ENCODE results near the gene SLC35A2.

Gene SLC35A2

DNA sequence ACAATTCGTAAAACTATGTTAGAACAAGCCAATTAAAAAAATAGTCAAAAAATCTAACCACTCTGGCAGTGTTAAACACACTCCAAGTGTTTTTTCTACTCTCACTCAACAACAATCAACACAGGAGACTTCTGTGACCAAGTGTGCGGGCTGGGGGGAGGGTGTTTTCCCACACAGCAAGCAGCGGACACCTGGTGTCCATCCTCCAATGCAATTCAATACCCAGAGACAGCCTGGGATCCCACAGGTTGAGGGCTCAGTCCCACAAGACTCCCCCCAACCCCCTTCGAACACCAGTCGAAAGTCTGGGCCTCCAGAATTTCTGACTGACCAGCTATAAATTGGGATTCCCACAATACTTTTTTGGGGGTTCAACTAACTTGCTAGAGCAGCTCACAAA, 15.7 kb upstream of the SLC35A2 start:
- DNase-seq, result no peak

DNA sequence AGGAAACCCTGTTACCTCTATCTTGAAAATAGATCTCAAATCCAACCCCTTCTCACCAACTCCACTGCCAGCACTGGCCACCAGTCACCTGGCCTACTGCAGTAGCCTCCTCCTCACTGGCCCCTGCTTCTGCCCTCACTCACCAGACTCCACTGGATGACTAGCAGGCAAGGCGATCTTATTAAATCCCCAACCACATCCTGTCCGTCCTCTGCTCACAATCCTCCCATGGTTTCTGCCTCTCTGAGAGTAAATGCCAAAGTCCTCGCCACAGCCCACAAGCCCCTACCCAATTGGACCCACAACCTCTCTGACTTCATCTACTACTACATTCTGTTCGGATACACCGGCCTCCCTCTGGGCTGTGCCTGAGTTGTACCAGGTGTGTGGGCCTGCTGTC, 12.8 kb upstream of the SLC35A2 start:
- no peak for DNase-seq

DNA sequence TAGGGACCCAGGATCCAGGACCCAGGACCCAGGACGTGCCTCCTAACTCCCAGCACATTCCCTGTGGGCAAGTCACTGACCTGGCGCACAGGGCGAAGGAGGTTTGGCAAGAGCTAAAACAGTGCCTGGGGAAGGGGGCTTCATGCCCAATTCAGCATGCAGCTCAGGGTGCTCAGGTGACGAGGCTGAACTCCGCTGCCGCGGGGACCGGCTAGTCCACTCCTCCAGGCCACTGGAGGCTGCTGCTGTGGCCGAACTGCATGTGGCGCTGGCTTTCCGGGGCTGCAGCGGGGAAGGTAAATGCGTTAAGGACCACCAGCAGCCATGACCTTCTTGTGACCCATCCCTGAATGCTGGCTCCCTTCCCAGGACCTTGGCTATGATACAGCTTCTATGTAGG, 12.3 kb upstream of the SLC35A2 start:
- DNase-seq, result no peak

DNA sequence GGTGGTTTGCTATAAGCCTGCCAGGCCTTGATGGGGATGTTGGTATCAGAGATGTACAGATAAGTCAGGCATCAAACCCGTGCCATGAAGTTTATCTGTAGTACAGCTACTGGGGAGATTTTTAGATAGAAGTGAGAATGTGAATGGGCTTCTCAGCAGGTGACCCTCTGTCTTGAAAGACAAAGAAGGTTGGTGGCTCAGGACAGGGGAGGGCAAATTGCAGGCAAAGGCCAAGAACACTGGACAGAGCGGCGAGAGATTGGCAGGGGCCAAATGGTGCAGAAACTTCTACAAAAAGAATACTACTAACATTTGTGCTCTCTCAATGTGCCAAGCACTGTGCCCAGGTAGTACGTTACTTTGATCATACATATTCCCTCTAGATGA, 9.3 kb upstream of the SLC35A2 start:
- DNase-seq, result no peak

DNA sequence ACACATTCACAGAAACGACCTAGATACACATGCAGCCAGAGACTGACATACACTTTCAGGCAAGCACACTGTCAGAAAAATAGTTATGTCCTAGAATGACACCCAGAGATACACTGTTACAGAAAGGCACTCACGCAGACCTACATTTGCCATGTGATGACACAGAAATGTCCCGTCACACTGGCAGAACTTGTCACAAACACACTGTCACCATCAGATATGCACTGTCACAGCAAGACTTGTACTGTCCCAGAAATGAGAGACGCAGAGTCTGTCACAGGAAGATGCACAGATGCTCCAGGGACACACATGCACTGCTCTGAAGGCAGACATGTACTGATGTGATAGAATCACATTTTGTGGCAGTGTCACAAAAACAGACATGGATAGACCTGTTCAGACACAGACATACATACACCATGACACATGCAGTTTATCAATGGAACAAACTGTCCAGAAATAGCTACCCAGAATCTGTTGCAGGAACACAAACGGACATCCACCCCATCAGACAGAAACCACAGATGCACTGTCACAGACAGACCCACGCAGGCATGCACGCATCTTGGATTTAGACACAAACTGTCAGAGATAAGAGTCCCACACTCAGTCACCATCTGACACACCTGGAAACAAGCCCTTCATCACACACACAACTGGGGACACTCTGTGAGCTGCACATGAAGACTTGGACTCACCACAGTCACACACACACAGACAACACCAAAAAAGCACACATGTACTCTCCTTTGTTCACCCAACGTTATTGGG, 8.7 kb upstream of the SLC35A2 start:
- no peak for DNase-seq

DNA sequence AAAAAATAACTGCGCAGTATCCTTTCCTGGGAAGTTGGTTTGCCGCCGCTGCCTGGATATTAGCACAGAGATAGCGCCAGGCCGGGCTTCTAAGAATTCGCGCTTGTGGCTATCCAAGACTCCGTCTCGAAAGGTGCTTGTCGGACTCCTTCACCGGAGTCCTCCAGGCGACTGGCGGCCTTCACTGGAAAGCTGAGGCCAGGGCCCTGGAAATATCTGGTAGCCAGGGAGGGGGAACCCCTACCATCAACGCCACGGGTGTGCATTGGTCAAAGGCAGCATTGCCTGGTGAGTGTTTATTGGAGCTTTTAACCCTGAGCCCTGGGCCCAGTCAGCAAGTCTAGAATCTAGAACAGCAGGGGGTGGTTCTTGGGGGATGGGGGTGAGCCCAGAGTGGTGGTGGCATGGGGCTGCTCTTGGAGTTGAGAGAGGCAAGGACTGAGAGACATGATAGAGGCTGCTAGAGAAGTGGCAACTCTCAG, 8.0 kb upstream of the SLC35A2 start:
- no peak for DNase-seq

DNA sequence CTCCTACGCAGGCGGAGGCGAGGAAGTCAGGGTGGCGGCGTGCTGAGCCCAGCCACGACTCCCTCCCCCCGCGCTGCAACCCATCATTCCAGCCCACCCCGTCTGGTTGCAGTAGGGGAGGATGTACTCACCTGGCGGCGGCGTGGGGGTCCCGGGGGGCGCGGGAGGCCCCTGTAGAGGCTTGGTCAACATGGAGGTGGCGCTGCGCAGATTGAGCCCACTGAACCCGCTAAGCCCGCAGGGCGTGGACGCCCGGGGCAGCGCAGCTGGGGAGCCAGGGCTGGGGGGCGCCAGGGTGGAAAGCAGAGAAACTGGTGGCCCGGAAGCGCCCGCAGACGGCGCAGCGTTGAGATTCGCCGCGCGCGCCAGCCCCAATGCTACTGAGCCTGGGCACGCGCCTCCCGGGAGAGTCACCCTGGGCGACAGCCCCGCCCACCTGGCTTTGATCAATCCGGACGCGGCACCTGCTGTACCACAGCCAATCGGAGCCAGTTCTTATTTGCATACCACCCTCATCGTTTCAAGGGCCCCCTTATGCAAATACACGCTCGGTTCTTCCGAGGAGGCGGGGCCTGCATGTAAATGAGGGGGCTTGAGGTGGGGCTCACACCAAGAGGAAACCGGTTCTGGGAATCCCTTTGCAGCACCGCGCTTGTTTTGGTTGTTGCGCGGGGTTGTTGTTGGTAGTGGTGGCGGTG, 7.3 kb upstream of the SLC35A2 start, which contains the start of gene PIM2:
Gene PIM2 (minus strand): TSS at position 382 of the 698 bp plus-strand sequence. CDS start 190 bp downstream, at position 192.
- DNase-seq, result peak; percentile 89

DNA sequence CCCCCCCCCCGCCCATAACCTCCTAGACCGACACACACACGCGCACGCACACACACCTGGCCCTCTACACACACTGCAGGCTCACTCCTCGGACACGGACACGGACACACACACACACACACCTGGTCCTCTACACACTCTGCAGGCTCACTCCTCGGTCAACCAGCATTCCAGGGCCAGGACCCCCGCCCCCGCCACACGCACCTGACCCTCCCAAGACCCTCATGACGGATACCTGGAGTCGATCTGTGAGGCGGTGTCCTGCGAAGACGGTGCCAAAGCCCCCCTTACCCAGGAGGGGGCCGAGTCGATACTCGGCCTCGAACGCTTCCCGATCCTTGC, 6.8 kb upstream of the SLC35A2 start:
- DNase-seq, result no peak

DNA sequence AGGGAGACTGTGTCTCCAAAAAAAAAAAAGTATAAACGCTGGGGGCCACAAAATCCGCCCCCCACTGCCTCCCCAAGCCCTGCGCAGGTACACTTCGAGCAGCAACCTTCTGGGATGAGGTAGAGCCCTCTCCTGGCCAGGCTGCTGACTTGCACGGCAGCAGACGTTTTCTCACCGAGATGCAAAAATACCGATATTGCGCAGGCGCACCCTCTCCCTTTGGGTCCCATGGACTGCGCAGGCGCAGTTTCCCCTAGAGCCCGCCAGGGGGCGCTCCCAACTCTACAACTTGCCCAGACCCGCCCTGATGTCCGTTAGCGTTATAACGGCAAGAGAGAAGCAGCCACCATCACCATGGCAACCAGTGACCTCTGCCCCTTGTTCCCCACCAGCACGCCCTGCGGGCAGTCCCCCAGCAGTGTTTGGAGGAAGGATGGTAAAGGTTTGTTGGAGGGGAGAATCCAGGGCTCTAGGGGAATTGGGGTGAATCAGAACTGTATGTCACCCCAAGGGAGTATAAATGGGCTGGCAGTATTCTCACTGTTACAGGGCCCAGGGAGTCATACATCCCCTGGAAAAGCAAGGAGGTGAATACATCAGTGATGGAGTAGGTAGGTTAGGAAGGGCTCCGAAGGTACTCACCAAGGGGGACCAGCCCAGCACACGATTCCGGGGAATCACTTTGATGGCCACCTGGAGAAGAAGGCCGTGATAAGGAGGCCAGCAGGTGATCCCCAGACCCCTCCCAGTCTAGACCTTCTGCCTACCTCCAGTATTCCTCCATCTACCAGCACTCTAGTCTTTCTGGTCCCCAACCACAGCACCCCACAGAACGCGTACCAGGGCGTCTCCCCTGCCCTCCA, 5.9 kb upstream of the SLC35A2 start:
- peak; percentile 76 for DNase-seq

DNA sequence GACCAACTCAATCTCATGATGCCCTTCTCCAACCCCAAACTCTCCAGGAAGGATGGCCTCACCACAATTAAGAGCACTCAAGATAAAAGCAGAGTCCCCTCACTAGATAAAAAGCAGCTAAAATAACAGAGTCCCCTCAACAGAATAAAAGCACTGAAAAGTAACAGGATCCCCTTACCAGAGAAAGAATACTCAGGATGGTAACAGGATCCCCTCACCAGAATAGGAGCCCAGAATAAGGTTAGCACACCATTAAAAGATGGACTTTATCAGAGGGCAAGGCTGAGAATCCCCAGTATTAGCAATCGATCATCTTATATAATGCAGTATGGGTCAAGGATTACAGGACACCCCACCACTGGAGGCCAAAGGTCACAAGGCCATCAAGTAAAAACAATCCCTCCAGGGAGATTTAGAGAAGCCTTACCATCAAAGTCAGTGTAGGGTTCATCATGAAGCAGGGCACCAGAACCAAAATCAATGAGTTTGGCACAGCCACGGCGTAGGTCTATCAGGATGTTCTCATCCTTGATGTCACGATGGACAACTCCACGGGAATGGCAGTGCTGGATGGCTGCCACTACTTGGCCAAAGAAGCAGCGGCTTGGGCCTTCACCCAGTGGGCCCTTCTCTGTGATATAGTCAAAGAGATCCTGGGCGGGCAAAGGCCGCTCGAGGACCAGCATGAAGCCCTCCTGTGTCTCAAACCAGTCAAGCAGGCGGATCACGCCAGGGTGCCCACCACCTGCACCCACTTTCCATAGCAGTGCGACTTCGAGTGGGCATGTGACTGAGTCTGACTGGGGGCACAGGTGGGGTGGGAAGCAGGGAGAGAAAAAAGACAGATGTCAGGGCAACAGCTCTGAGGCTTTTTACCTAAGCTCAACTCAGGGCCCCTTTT, 3.4 kb upstream of the SLC35A2 start:
- no peak for DNase-seq

DNA sequence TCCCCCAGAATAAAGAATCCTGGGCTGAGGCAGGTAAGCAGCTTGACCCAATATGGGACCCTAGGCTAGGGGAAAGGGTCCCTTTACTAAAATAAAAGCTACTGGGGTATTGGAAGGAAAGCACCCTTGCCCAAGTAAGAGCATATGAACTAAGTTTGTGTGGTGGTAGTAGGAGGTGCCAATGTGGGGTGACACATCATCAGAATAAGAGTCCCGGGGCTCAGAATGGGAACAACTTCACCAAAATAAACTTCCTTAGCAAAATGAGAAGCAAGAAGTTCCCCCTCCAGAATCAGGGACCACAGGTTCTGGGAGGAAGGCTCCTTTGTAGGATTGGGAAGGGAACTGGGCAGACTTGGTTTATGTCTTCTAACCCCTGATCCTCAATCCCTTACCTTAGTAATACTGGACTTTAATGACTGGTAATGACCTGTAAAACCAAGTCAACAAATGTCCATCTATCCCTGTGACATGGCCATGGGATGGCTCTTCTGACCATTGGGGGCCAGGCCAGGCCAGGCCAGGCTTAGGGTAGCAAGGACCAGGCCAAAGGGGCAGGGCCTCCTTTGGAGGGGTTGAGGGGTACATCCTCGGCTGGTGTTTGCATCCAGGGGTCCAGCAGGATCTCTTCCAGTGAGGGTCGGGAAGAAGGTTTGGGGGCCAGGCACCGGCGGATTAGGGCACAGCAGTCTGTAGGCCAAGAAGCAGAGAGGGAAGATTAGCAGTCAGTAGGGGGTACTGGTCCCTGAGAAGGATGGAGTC, 2.3 kb upstream of the SLC35A2 start:
- DNase-seq, result no peak

DNA sequence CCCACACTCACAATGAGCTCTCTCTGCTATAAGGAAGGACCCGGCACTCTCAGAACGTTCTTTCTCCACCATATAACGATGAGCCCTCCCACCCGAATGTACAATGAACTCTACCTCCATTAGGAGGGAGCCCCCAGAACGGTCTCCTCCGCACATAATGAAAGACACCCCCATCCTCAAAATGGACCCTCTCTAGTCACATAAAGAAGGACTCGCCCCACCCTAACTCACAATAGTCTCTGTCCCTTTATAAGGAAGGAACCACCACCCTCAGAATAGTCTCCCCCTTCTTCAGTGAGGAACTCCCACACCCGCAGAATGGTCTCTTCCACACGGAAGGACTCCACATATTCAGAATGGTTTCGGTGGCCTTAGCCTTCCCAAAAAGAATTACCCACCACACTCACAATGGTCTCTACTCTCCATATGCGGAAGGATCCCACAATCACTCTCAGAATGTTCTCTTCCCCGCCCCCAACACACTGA, 477 bp downstream of the SLC35A2 start:
- no peak for DNase-seq

DNA sequence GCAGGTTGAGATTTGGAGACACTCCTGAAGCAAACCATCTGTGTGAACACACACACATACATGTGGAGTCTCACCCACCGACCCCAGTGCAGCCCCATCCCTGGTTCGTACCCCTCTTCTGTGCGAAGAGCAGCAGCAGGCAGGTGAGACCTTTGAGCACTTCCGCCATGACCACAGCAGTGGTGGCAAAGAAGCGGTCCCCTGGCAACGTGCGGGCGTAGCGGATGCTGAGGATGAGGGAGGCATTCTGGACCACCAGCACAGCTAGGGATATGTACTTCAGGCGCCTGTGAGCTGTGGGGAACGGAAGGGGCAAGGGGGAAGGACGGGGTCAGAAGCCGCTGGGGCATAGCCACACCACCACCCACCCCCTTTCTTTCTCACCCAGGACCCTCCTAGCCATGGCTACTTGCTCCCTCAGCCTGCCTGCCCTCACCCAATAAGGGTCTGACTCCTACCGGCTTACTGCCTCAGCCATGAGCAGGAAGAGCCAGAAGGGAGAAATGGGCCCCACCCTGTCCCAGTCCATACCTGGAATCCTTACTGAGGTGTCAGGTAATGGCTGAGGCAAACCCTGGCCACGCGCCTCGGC, 1.6 kb downstream of the SLC35A2 start:
- DNase-seq, result no peak

DNA sequence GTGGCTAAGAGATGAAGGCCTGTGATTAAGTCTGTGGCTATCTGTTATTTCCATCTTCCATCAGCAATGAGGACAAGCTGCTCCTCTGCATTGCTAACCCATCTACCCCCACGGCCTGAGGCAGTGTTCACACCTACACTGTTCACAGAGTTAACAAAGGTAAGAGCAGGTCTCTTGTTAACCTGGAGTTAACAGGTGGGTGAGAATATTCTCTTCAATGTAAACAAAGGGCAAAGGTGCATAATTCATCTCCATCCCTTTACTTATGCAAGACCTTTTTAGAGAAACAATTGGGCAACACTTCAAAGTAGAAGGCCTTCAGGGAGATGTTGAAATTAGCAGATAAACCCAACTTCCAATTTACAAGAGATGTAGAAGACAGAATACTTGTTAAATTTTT, 2.8 kb downstream of the SLC35A2 start:
- DNase-seq, result no peak

DNA sequence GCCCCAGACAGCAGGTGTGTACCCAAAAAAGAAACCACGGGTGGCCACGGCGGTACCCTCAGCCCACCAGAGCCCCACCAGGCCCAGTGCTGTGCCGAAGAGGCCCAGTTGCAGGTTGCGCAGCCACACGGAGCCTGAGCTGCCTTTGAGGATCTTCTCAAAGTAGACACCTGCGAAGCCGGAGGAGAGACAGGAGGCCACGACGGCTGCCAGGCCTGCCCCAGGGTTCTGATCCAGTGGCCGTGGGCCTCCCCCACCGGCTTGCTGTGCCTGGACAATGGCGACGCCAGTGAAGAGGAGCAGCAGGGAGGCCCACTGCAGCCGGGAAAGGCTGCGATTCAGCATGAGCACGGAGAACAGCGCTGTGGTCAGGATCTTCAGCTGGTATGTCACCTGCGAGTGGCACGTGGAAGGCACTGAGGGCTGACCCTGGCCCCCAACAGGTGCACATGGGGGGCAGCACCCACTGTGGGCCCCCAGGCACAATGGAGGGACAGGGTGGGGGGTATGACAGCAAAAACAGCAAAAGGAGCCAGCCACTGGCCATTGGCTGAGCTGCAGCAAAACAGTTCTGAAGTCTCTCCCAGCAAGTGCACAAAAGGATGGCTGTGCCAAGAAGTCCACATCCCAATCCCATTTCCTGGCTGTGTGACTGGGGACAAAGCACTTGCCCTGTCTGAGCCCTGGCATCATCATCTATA, 6.2 kb downstream of the SLC35A2 start:
- no peak for DNase-seq

DNA sequence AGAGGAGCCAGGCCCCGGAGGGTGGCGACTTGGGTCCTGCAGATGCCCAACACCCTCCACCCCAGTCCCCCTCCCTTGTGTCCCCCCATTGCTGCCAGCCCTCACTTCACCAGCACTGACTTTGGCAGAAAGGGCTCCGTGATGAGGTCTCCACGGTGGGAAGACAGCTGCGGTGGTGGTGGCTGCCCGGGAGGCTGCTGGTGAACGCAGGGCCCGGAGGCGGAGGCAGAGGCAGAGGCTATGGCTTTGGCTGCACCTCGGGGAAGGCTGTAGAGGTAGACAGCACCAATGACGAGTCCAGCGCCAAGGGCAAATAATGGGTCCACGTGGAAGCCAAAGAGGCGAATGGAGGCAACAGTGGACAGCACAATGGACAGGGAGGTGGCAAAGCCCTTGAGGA, 6.8 kb downstream of the SLC35A2 start:
- no peak for DNase-seq

DNA sequence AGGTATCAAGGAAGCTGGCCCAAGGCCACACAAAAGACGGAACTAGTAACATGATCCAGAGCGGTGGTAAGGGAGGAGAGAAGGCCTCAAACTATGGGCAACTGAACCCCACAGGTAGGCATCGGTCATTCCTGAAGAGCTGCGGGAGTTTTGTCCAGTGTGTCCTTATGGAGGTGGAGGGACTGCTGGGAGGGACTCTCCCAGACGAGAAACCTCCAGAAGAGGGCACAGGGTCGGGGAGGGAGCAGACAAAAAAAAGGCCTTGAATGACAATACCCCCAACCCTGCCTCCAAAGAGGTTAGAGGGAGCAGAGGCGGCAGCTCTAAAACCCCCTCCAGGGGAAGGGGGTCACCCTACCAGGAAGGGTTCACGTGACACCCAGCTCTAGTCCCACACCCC, 7.3 kb downstream of the SLC35A2 start:
- DNase-seq, result no peak

DNA sequence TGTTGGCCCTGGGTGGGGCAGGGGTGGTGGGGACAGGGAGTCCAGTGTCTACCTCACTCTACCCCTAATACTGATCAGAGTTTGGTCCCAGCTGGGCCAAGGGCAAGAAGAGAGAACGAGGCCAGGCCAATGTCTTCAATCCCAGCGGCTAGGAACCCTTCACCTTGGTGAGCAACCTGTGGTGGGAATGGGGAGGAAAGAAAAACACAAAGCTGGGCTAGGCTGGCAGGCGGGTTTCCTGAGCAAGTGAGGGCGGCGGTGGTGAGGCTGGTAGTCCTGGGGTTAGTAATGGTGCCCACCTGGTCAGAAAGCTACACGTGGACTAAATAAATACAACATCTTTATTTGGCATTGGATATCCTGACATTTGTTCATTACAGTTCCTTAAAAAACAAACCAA, 8.2 kb downstream of the SLC35A2 start:
- no peak for DNase-seq

DNA sequence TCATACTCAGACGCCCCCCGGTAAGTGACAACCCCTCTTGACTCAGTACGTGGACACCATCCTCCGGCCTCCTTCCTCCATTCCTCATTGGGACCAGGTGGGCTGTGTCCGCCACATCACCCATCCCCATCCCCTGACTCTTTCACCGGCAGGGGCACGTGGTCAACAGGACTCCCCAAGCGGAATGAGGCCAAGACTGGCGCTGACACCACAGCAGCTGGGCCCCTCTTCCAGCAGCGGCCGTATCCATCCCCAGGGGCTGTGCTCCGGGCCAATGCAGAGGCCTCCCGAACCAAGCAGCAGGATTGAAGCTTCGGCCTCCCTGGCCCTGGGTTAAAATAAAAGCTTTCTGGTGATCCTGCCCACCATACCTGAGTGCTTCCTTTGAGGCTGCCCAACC, 8.7 kb downstream of the SLC35A2 start:
- DNase-seq, result no peak

DNA sequence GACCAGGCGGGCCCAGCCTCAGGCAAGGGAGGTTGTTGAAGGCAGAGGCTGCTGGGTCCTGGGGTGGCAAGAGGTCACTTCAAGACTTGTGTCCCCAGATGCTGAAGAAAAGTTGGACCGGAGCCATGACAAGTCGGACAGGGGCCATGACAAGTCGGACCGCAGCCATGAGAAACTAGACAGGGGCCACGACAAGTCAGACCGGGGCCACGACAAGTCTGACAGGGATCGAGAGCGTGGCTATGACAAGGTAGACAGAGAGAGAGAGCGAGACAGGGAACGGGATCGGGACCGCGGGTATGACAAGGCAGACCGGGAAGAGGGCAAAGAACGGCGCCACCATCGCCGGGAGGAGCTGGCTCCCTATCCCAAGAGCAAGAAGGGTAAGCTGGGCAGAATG, 9.3 kb downstream of the SLC35A2 start:
- no peak for DNase-seq

DNA sequence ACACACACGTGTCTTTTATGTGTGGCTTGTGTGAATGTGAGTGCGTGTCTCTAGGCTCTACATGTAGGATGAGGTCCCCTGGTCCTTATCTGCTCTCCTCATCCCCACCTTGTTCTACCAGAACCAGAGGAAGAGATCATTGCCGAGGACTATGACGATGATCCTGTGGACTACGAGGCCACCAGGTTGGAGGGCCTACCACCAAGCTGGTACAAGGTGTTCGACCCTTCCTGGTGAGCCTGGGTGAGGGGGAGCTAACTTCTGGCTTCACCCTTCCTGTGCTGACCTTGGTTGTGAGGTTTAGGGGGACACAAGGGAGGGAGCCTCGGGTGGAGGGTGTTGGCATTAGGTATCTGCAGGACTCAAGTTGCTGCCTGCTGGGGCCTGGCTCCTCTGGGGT, 10.4 kb downstream of the SLC35A2 start:
- no peak for DNase-seq

Data from DMS79 treated with DMSO at 0.1 percent for 48 hours (cell line).